Endothelial cell of umbilical vein (primary cell): ENCODE data around the gene TMEM50B. TPM values are rescaled to one million over a fixed set of nuclear protein-coding genes. Genes with fewer than 3 reads are reported as not detected.

ENCODE experiments used
- BruUV-seq: library from RNA; stranded (reverse); fragments of 400-500 nt; replicated peaks from 2 replicates; lab custom pipeline; 2021; lab: Mats Ljungman, UMichigan
- CTCF ChIA-PET: fragments of 300-600, 350-600 bp; sonication (Branson Sonifier 250); formaldehyde crosslinking; loops from one replicate; lab custom pipeline; 2021; ENCODE audit warnings: antibody characterized with exemption, inconsistent platforms; lab: Charles Lee
- POLR2A ChIA-PET: fragments of 300-600, 350-600 bp; sonication (Branson Sonifier 250); formaldehyde crosslinking; loops from one replicate; lab custom pipeline; 2021; ENCODE audit warnings: antibody characterized with exemption, inconsistent platforms; lab: Charles Lee
- DNase-seq: peaks from one replicate; pipeline ENCODE4 v3.0.0-alpha.2; 2011; ENCODE audit warnings: low read depth, low spot score
- FAIRE-seq: peaks from 2 replicates; lab custom pipeline; 2011; peaks lifted over from hg19 to GRCh38; lab: Jason Lieb, UNC
- H2AFZ ChIP-seq: 2 replicates; pipeline ENCODE4 v1.6.0; 2012; ENCODE audit warnings: low read depth, low read length, control low read depth, inconsistent platforms
- H3K27ac ChIP-seq: 2 replicates; pipeline ENCODE4 v1.5.1; 2011; ENCODE audit warnings: low read depth, mild to moderate bottlenecking, control low read depth, low read length, moderate library complexity; ENCODE audit not compliant: insufficient read depth
- H3K27me3 ChIP-seq, 2 experiments: 2 replicates each; pipeline versions ENCODE4 v1.6.0 to v1.6.1; 2011; ENCODE audit warnings: low read length in 2 of 2, mixed read lengths in 1 of 2; ENCODE audit not compliant: control insufficient read depth in 2 of 2, insufficient read depth in 2 of 2
- H3K36me3 ChIP-seq, 2 experiments: 2 replicates in 1 of 2; 3 replicates in 1 of 2; pipeline ENCODE4 v1.5.1; 2011; ENCODE audit warnings: low read length in 2 of 2, mild to moderate bottlenecking in 1 of 2, moderate library complexity in 1 of 2; ENCODE audit not compliant: control insufficient read depth in 2 of 2, insufficient read depth in 2 of 2; ENCODE audit errors: extremely low read depth in 1 of 2
- H3K4me1 ChIP-seq: 3 replicates; pipeline ENCODE4 v1.5.1; 2011; ENCODE audit warnings: mild to moderate bottlenecking, low read length; ENCODE audit not compliant: control insufficient read depth, insufficient read depth; ENCODE audit errors: extremely low read depth
- H3K4me2 ChIP-seq: 2 replicates; pipeline ENCODE4 v1.6.1; 2011; ENCODE audit warnings: low read length, control low read depth, mixed read lengths; ENCODE audit not compliant: insufficient read depth
- H3K4me3 ChIP-seq, 3 experiments: fragments of 200-600 bp in 1 of 3; sonication (generic), shearing (Covaris generic) in 1 of 3; replicated peaks in 1 of 3; 2 replicates each; pipeline ENCODE4 v1.5.1; 2011 to 2016; ENCODE audit warnings: control low read depth in 3 of 3, low read length in 3 of 3, mild to moderate bottlenecking in 2 of 3, inconsistent platforms in 1 of 3, low read depth in 1 of 3, moderate library complexity in 1 of 3; ENCODE audit not compliant: insufficient read depth in 1 of 3
- H3K79me2 ChIP-seq: 2 replicates; pipeline ENCODE4 v1.6.0; 2012; ENCODE audit warnings: low read length, inconsistent platforms; ENCODE audit not compliant: control insufficient read depth, insufficient read depth
- H3K9ac ChIP-seq: replicated peaks from 2 replicates; pipeline ENCODE3; 2011; ENCODE audit warnings: low read length, control low read depth; ENCODE audit not compliant: insufficient read depth; ENCODE audit errors: extremely low read depth
- H3K9me1 ChIP-seq: replicated peaks from 3 replicates; pipeline ENCODE4 v1.6.0; 2011; ENCODE audit warnings: mild to moderate bottlenecking, low read length; ENCODE audit not compliant: control insufficient read depth, insufficient read depth; ENCODE audit errors: extremely low read depth
- H3K9me3 ChIP-seq: replicated peaks from 2 replicates; pipeline ENCODE4 v1.5.1; 2012; ENCODE audit warnings: low read length, inconsistent platforms; ENCODE audit not compliant: control insufficient read depth, insufficient read depth
- H4K20me1 ChIP-seq: replicated peaks from 2 replicates; pipeline ENCODE3; 2011; ENCODE audit warnings: mild to moderate bottlenecking, low read length; ENCODE audit not compliant: control insufficient read depth, insufficient read depth; ENCODE audit errors: extremely low read depth
- EZH2 ChIP-seq: IDR thresholded peaks from 2 replicates; pipeline ENCODE4 v1.6.1; 2012; ENCODE audit warnings: borderline replicate concordance, low read depth, mild to moderate bottlenecking, moderate library complexity, low read length, inconsistent platforms; ENCODE audit not compliant: severe bottlenecking
- FOS ChIP-seq: IDR thresholded peaks from 2 replicates; pipeline ENCODE4 v1.6.1; 2011; ENCODE audit warnings: mild to moderate bottlenecking, low read length, moderate library complexity, borderline replicate concordance; ENCODE audit not compliant: insufficient read depth
- GATA2 ChIP-seq: IDR thresholded peaks from 2 replicates; pipeline ENCODE4 v1.7.0; 2011; ENCODE audit warnings: low read depth, mild to moderate bottlenecking, moderate library complexity, mixed read lengths, low read length; ENCODE audit not compliant: insufficient read length, insufficient read depth
- JUN ChIP-seq: IDR thresholded peaks from 2 replicates; pipeline ENCODE4 v1.6.1; 2011; ENCODE audit warnings: borderline replicate concordance, low read depth; ENCODE audit not compliant: insufficient read length, insufficient read depth
- MYC ChIP-seq: IDR thresholded peaks from one replicate; pipeline ENCODE4 v1.6.1; 2011; ENCODE audit warnings: mild to moderate bottlenecking, low read depth, low read length
- POLR2A ChIP-seq: IDR thresholded peaks from 2 replicates; pipeline ENCODE4 v1.6.1; 2012; ENCODE audit warnings: low read depth, mild to moderate bottlenecking, control low read depth, low read length
- POLR2AphosphoS5 ChIP-seq: IDR thresholded peaks from 2 replicates; pipeline ENCODE4 v1.6.1; 2012; ENCODE audit warnings: low read depth, mild to moderate bottlenecking, control low read depth, low read length, moderate library complexity; ENCODE audit not compliant: insufficient read depth
- dilution Hi-C: fragments of 300-500 bp; cut with MboI; formaldehyde crosslinking; loops from one replicate; pipeline ENCODE4 v1.15.0; 2019; ENCODE audit warnings: low sequenced_read_pairs; ENCODE audit not compliant: extremely low pct_ligation_motif_present
- intact Hi-C: fragments of 100-400 bp; cut with micrococcal nuclease; formaldehyde crosslinking; loops from one replicate; pipeline ENCODE4 v1.10.0; 2022
- polyA plus RNA-seq, 4 experiments: library from polyadenylated mRNA; depleted of rRNA in 3 of 4; stranded (reverse) in 3 of 4; unstranded in 1 of 4; fragments of >200 nt; gene quantifications; 2 replicates each; pipeline versions ENCODE4 v1.2.1 to v1.2.3, GENCODE V29; 2011 to 2012; ENCODE audit warnings: missing spikeins in 1 of 4
- total RNA-seq: library from RNA; stranded (reverse); gene quantifications from 2 replicates; pipeline ENCODE4 v1.2.3, GENCODE V29; 2021
- TF ChIP-seq, protein P1 (sequence below), 2 donors: IDR thresholded peaks; 1 replicate in 1 of 2; 2 replicates in 1 of 2; pipeline ENCODE4 v1.5.1; 2011; ENCODE audit warnings: low read length in 2 of 2, mild to moderate bottlenecking in 2 of 2, moderate library complexity in 2 of 2, control low read depth in 1 of 2, inconsistent platforms in 1 of 2, low read depth in 1 of 2; ENCODE audit not compliant: insufficient read depth in 1 of 2; ENCODE audit errors: extremely low read depth in 1 of 2
- TF ChIP-seq, protein P2 (sequence below): IDR thresholded peaks from 2 replicates; pipeline ENCODE4 v1.6.1; 2011; ENCODE audit not compliant: insufficient read depth, insufficient read length

Gene TMEM50B
- total and polyA plus RNA-seq, 2 donors (not counting 3 experiments of a cell fraction or from before 2014, with no cell fraction given) = 25.1 to 29.3 TPM

DNA sequence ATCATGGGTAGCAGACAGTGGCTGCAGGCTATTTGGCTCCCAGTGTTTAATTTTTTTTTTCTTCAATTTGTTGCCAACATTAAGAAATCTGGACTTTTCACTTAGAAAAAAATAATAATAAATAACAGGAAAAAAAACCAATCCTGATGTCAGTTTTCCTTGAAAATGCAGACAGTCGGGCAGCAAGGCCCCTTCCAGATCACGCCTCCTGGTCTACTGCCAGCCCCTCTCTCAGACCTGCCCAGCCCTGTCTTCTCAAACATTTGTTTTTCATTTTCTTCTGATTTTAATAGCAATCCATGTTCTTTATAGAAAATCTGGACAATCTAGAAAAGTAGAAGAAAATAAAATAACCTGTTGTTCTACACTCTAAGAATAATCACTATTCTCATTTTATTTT, 61.1 kb downstream of the TMEM50B start:
- Histone ChIP-seq H3K36me3 (peaks cover 9 to 12% of the 10 kb centered on the region in 2 experiments), H2AFZ (no peak overlapping the region), H3K9ac (no peak overlapping the region), H3K4me2 (no peak overlapping the region), H3K27ac (no peak overlapping the region), H3K79me2 (peaks cover 37% of the 10 kb centered on the region), H3K9me3 (no peaks in the 10 kb centered on the region), H3K9me1 (no peaks in the 10 kb centered on the region), H3K4me3 (no peak overlapping the region), H3K4me1 (peaks cover 11% of the 10 kb centered on the region), H4K20me1 (no peaks in the 10 kb centered on the region), H3K27me3 (no peaks in the 10 kb centered on the region)
- peak; percentile 52 for DNase-seq
- TF ChIP-seq MYC = no peak
- TF ChIP-seq, protein P1, sequence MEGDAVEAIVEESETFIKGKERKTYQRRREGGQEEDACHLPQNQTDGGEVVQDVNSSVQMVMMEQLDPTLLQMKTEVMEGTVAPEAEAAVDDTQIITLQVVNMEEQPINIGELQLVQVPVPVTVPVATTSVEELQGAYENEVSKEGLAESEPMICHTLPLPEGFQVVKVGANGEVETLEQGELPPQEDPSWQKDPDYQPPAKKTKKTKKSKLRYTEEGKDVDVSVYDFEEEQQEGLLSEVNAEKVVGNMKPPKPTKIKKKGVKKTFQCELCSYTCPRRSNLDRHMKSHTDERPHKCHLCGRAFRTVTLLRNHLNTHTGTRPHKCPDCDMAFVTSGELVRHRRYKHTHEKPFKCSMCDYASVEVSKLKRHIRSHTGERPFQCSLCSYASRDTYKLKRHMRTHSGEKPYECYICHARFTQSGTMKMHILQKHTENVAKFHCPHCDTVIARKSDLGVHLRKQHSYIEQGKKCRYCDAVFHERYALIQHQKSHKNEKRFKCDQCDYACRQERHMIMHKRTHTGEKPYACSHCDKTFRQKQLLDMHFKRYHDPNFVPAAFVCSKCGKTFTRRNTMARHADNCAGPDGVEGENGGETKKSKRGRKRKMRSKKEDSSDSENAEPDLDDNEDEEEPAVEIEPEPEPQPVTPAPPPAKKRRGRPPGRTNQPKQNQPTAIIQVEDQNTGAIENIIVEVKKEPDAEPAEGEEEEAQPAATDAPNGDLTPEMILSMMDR (IDR thresholded peaks at IDR 0.05; ENCODE audit: extremely low read depth in 1 of 2, insufficient read depth in 1 of 2, low read depth in 1 of 2, low read length in 2 of 2) = no peak
- TF ChIP-seq POLR2A = no peak
- TF ChIP-seq POLR2AphosphoS5 = no peak
- TF ChIP-seq JUN = no peak
- TF ChIP-seq, protein P2, sequence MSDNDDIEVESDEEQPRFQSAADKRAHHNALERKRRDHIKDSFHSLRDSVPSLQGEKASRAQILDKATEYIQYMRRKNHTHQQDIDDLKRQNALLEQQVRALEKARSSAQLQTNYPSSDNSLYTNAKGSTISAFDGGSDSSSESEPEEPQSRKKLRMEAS = no peak
- no peak for TF ChIP-seq FOS
- no peak for TF ChIP-seq EZH2
- TF ChIP-seq GATA2 = no peak
- FAIRE-seq = no peak
- intact Hi-C loops = no loop called here
- ChIA-PET POLR2A (no interaction called here), CTCF (interaction anchor here (1.2 kb wide), 1 partner anchor 57 kb away, joined by 4 read pairs; no protein-coding TSS in a partner anchor)
- dilution Hi-C loops = no loop called here
- BruUV-seq = no TSS peak
